ENCODE data around the gene C19orf12.

Gene C19orf12

DNA sequence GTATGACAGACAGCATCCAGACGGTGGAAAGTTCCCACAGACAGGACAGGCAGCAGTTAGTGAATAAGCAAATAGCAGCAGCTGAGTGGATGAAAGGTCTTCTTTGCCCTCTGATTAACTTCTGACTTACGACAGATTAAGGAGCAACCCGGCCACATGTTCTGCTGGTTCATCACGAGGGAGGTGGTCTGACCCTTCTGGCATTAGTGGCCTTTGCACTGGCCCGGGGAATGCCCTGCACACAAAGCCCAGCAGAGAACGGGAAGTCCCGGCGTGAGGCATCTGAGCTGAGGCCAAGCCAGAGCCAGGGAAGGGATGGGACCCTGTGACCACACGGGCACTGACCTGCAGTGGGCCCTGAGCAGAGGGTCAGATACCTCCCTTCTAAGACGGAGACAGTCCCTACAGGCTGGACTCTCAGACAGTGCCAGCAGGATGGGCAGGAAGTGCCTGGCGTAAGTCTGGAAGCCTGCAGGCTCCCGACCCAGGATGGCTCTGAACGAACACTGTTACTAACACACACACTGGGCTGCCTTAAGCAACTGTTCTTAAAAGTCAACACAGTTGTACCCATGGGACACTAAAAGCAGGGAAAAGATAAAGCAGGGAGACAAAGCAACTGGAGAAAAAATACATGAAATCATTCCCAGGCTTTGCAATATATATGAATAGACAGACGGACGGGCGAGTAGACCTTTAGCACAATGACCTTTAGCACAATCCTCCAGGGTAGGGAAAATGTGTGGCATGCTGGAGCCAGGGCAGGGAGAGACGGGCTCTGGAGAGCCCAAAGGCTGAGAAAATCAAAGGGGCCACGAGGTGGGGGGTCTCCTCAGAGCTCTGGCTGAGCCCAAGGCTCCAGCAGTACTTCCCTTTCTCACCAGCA lies 6.3 kb downstream of the C19orf12 start:
- H3K36me3 ChIP-seq, result peaks cover 34% of the 10 kb centered on the region
- TF ChIP-seq, protein P1, sequence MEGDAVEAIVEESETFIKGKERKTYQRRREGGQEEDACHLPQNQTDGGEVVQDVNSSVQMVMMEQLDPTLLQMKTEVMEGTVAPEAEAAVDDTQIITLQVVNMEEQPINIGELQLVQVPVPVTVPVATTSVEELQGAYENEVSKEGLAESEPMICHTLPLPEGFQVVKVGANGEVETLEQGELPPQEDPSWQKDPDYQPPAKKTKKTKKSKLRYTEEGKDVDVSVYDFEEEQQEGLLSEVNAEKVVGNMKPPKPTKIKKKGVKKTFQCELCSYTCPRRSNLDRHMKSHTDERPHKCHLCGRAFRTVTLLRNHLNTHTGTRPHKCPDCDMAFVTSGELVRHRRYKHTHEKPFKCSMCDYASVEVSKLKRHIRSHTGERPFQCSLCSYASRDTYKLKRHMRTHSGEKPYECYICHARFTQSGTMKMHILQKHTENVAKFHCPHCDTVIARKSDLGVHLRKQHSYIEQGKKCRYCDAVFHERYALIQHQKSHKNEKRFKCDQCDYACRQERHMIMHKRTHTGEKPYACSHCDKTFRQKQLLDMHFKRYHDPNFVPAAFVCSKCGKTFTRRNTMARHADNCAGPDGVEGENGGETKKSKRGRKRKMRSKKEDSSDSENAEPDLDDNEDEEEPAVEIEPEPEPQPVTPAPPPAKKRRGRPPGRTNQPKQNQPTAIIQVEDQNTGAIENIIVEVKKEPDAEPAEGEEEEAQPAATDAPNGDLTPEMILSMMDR (IDR thresholded peaks at IDR 0.05), result no peak
- peaks cover 14% of the 10 kb centered on the region in 2 experiments for H3K4me1 ChIP-seq (ENCODE audit: control insufficient read depth in 1 of 2, insufficient read depth in 1 of 2, low read depth in 1 of 2, low read length in 1 of 2)
- no peak overlapping the region for H3K27ac ChIP-seq
- H3K4me3 ChIP-seq (ENCODE audit: low read depth in 1 of 2, low read length in 1 of 2), result no peak overlapping the region
- H3K27me3 ChIP-seq, result no peaks in the 10 kb centered on the region
- H3K9me3 ChIP-seq, result no peaks in the 10 kb centered on the region

DNA sequence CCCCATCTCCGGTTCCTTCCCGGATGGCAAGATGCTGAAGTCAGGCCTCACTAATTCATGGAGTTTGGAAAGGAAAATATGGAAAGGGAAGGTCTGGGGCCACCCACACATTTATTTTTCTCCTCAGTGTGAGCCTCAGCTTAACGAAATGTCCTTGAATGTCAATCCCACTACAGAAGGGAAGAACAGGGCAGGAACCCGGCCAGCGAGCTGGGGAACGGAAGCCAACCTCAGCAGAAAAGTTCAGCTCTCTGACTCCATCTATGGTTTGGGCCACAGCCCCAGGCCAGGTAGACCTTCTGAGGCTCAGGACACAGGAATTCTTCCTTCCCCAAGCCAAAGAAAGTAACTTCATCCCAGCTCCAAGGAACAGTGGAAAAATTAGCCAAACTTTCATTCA lies 8.4 kb downstream of the C19orf12 start:
- H3K27ac ChIP-seq, result no peak overlapping the region
- peaks cover 51% of the 10 kb centered on the region for H3K36me3 ChIP-seq
- no peaks in the 10 kb centered on the region for H3K27me3 ChIP-seq
- TF ChIP-seq, protein P1 (IDR thresholded peaks at IDR 0.05), result no peak
- H3K9me3 ChIP-seq, result no peaks in the 10 kb centered on the region
- peaks cover 10 to 14% of the 10 kb centered on the region in 2 experiments for H3K4me1 ChIP-seq (ENCODE audit: control insufficient read depth in 1 of 2, insufficient read depth in 1 of 2, low read depth in 1 of 2, low read length in 1 of 2)
- H3K4me3 ChIP-seq (ENCODE audit: low read depth in 1 of 2, low read length in 1 of 2), result no peak overlapping the region

DNA sequence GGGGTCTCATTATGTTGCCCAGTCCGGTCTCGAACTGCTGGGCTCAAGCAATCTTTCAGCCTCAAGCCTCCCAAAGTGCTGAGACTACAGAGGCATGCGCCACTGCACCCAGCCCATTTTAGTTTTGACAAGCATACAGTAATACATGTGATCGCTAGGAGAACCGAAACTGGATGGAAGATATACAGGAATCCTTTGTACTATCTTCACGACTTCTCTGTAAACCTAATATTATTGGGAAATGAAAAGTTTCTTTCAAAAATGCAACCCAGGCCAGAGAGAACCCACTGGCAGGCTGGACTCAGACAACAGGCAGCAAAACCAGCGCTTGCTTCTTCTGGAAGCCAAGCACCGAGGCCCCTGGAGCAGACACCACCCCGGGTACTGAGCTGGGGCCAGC lies 9.4 kb downstream of the C19orf12 start:
- TF ChIP-seq, protein P1 (IDR thresholded peaks at IDR 0.05), result no peak
- no peak overlapping the region for H3K27ac ChIP-seq
- H3K4me3 ChIP-seq (ENCODE audit: low read depth in 1 of 2, low read length in 1 of 2), result no peak overlapping the region
- peaks cover 10 to 14% of the 10 kb centered on the region in 2 experiments for H3K4me1 ChIP-seq (ENCODE audit: control insufficient read depth in 1 of 2, insufficient read depth in 1 of 2, low read depth in 1 of 2, low read length in 1 of 2)
- no peaks in the 10 kb centered on the region for H3K27me3 ChIP-seq
- H3K9me3 ChIP-seq, result no peaks in the 10 kb centered on the region
- peaks cover 53% of the 10 kb centered on the region for H3K36me3 ChIP-seq

DNA sequence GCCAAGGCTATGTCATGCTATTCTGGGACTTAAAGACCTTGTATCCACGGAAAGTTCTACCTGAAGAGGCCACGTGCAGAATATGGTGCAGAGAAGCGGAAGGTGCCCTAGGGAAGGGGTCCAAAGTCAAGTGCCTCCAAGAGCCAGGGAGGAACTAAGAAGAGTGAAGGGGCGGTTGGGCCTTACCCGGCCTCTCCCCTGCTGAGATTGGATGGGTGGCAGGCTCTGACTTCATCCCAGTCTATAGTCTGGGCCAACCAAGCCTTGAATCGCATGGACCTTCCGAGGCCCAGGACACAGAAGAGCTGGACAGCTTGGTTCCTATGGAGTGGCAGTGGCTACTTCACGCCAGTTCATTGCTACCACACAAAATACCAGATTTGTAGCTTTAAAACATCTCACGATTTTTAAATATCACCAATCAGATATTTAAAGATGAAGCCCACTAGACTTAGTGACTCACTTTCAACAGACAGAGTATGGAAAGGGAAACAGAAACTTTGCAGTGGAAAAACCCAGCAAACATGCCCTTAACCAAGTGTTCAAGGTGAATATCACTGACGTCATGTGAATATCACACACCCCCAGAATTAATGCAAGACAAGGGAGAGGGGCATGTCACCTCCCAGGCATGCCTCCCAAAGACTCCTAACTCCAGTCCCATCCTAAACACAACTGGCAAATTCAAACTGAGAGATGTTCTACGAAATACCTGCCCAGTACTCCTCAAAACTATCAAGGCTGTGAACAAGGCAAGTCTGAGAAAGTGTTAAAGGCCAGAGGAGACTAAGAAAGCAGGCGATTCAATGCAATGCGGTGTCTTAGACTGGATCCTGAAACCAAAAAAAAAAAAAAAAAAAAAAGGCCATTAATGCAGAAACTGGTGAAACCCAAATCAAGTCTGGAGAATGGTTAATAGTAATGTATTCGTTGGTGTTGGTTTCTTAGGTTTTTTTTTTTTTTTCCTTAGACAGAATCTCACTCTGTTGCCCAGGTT lies 10.2 kb downstream of the C19orf12 start:
- no peak overlapping the region for H3K27ac ChIP-seq
- H3K9me3 ChIP-seq, result no peaks in the 10 kb centered on the region
- TF ChIP-seq, protein P1 (IDR thresholded peaks at IDR 0.05), result no peak
- H3K4me1 ChIP-seq (ENCODE audit: control insufficient read depth in 1 of 2, insufficient read depth in 1 of 2, low read depth in 1 of 2, low read length in 1 of 2), result peaks cover 10% of the 10 kb centered on the region in 2 experiments
- H3K4me3 ChIP-seq (ENCODE audit: low read depth in 1 of 2, low read length in 1 of 2), result no peak overlapping the region
- no peaks in the 10 kb centered on the region for H3K27me3 ChIP-seq
- H3K36me3 ChIP-seq, result peaks cover 53% of the 10 kb centered on the region

DNA sequence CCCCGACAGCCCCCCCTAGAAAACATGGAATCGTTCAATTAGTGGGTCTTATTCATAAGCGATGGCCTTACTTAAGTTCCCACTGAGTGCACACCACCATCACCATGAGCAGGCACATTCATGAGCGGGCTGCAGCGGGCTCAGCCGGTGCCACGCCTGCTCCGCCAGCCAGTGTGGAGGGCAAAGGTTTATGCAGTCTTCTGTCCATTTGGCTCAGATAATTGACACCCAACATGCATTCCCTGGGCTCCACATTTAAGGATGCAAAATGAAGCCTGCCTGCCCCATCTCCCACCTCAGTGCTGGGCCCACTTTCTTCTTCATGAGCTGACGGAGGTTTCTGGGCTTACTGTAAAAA lies 12.1 kb downstream of the C19orf12 start:
- Histone ChIP-seq H3K27ac (no peak overlapping the region), H3K4me3 (ENCODE audit: low read depth in 1 of 2, low read length in 1 of 2) (no peak overlapping the region), H3K4me1 (ENCODE audit: control insufficient read depth in 1 of 2, insufficient read depth in 1 of 2, low read depth in 1 of 2, low read length in 1 of 2) (no peaks in the 10 kb centered on the region), H3K36me3 (peaks cover 47% of the 10 kb centered on the region), H3K27me3 (no peaks in the 10 kb centered on the region), H3K9me3 (no peaks in the 10 kb centered on the region)
- TF ChIP-seq, protein P1 (IDR thresholded peaks at IDR 0.05), result no peak
